Esophagus muscularis mucosa (tissue), 3 donors: ENCODE results near the gene MNS1.

Experiments used
- POLR2AphosphoS5 ChIP-seq, 2 donors: sonication (generic); formaldehyde crosslinking; IDR thresholded peaks; one replicate each; pipeline ENCODE4 v1.6.1; 2017; ENCODE audit warnings: antibody characterized with exemption in 2 of 2
- TF ChIP-seq, protein P1 (sequence below), 3 experiments: fragments of 200-600 bp in 2 of 3; fragments of 450-650 bp in 1 of 3; sonication (generic) in 2 of 3; IDR thresholded peaks; one replicate each; pipeline ENCODE4 v1.5.1; 2017 to 2019; ENCODE audit warnings: antibody characterized with exemption in 3 of 3, mild to moderate bottlenecking in 2 of 3, moderate library complexity in 1 of 3

DNA sequence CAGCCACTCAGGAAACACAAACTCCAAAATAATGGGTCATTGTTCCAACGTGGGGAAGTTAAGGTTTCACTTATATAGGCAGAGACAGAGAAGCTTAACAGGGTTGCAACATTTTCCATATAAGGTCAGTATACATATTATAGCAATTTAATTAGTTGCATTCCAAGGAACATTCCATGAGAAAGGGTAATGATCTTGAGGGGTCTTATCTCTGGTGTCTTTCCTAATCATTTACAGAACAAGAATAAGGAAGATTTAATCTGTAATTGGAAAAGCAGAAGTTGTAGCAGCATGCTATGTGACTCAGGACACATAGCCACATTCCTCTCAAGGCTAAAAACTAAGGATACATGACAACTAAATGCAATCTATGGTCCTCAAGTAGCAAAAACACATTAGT, 4.9 kb downstream of the MNS1 start:
- TF ChIP-seq, protein P1, sequence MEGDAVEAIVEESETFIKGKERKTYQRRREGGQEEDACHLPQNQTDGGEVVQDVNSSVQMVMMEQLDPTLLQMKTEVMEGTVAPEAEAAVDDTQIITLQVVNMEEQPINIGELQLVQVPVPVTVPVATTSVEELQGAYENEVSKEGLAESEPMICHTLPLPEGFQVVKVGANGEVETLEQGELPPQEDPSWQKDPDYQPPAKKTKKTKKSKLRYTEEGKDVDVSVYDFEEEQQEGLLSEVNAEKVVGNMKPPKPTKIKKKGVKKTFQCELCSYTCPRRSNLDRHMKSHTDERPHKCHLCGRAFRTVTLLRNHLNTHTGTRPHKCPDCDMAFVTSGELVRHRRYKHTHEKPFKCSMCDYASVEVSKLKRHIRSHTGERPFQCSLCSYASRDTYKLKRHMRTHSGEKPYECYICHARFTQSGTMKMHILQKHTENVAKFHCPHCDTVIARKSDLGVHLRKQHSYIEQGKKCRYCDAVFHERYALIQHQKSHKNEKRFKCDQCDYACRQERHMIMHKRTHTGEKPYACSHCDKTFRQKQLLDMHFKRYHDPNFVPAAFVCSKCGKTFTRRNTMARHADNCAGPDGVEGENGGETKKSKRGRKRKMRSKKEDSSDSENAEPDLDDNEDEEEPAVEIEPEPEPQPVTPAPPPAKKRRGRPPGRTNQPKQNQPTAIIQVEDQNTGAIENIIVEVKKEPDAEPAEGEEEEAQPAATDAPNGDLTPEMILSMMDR (IDR thresholded peaks at IDR 0.05) = no peak
- no peak for TF ChIP-seq POLR2AphosphoS5 (IDR thresholded peaks at IDR 0.05)
